Measurements from ENCODE around the gene NOL12. TPM values are rescaled to one million over a fixed set of nuclear protein-coding genes. Genes with fewer than 3 reads are reported as not detected.
A peak's percentile ranks its signal among the peaks of the same experiment; 100 is the strongest.

NOL12 gene
- total RNA-seq, 1 donor from 2014 or later = 28.2 TPM

DNA sequence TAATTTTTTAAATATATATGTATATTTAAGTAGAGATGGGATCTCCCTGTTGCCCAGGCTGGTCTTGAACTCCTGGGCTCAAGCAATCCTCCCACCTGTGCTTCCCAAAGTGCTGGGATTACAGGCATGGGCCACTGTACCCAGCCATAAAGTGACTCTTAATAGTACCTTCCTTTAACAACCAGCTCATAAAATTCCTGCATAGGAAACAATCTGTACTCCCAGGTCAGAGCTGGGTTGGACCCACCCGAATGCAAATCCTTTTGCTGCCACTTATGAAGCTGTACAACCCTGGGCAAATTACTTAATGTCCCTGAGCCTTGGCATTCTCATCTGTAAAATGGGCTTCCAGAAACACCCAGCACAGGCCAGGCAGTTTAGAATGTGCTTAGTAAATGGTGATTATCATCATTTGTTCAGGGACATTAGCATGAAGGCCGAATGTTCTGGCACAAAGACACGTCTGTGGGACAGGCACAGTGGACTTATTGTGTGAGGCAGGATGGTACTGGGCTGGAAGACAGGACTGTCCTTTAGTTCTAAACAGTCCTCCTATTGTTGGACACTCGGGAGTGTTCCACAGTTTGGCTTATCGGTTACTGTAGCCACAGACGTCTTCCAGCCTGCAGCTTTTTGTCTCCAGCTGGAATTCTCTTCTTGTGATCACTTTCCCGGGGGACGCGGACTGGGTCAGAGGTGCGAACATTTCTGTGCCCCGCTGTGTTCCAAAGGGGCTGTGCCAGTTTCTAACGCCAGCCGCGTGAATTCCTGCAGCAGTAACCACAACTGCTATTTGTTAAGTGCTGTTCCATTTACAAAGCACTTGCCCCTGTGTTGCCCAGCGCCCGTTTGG lies 21.7 kb upstream of the NOL12 start:
- Histone ChIP-seq H3K36me3 (peaks cover 0 to 11% of the 10 kb centered on the region in 2 donors), H3K9me3 (no peaks in the 10 kb centered on the region), H3K4me3 (no peak overlapping the region), H3K27me3 (no peaks in the 10 kb centered on the region), H3K4me1 (peaks cover 34% of the 10 kb centered on the region), H3K27ac (no peak overlapping the region)
- DNase-seq (ENCODE audit: extremely low spot score in 2 of 2) = no peak
- TF ChIP-seq, protein P1, sequence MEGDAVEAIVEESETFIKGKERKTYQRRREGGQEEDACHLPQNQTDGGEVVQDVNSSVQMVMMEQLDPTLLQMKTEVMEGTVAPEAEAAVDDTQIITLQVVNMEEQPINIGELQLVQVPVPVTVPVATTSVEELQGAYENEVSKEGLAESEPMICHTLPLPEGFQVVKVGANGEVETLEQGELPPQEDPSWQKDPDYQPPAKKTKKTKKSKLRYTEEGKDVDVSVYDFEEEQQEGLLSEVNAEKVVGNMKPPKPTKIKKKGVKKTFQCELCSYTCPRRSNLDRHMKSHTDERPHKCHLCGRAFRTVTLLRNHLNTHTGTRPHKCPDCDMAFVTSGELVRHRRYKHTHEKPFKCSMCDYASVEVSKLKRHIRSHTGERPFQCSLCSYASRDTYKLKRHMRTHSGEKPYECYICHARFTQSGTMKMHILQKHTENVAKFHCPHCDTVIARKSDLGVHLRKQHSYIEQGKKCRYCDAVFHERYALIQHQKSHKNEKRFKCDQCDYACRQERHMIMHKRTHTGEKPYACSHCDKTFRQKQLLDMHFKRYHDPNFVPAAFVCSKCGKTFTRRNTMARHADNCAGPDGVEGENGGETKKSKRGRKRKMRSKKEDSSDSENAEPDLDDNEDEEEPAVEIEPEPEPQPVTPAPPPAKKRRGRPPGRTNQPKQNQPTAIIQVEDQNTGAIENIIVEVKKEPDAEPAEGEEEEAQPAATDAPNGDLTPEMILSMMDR (IDR thresholded peaks at IDR 0.05) = no peak
- TF ChIP-seq POLR2AphosphoS5 (IDR thresholded peaks at IDR 0.05; ENCODE audit: insufficient read depth in 1 of 2, low read depth in 1 of 2) (no peak), POLR2A (IDR thresholded peaks at IDR 0.05) (no peak)
- intact Hi-C loops (cut with DNase I) = no loop called here

DNA sequence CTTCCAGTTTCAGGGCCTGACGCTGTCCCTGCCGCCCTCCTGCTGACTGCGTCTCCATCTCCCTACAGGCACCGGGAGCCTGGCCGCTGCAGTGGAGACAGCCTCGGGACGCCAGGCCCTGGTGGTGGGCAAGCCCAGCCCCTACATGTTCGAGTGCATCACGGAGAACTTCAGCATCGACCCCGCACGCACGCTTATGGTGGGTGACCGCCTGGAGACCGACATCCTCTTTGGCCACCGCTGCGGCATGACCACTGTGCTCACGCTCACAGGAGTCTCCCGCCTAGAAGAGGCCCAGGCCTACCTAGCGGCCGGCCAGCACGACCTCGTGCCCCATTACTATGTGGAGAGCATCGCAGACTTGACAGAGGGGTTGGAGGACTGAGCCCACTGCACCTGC lies 20.7 kb upstream of the NOL12 start:
- intact Hi-C loops (cut with DNase I) = no loop called here
- no peak overlapping the region for H3K27ac ChIP-seq
- DNase-seq (ENCODE audit: extremely low spot score in 2 of 2) = no peak
- peaks cover 24% of the 10 kb centered on the region for H3K4me1 ChIP-seq
- no peak overlapping the region for H3K4me3 ChIP-seq
- H3K36me3 ChIP-seq = peaks cover 0 to 11% of the 10 kb centered on the region in 2 donors
- no peaks in the 10 kb centered on the region for H3K27me3 ChIP-seq
- TF ChIP-seq, protein P1 (IDR thresholded peaks at IDR 0.05) = no peak
- TF ChIP-seq POLR2AphosphoS5 (IDR thresholded peaks at IDR 0.05; ENCODE audit: insufficient read depth in 1 of 2, low read depth in 1 of 2) (no peak), POLR2A (IDR thresholded peaks at IDR 0.05) (no peak)
- no peaks in the 10 kb centered on the region for H3K9me3 ChIP-seq

DNA sequence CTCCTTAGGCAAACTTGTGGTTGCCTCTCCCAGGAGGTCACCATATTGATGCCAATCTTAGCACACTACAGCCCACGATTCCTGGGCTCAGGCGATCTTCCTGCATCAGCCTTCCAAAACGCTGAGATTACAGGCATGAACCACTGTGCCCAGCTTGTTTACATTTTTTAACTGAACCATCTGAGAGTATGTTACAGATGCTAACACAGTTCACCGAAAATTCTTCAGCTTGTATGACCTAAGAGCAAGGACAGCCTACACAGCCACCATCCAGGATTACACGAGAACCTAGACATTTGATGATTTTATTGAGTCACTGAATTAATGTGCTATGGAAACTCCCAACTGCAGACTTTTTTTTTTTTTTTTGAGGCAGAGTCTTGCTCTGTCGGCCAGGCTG lies 16.6 kb upstream of the NOL12 start:
- H3K36me3 ChIP-seq = peaks cover 0 to 11% of the 10 kb centered on the region in 2 donors
- intact Hi-C loops (cut with DNase I) = no loop called here
- peaks cover 19% of the 10 kb centered on the region for H3K4me1 ChIP-seq
- H3K9me3 ChIP-seq = no peaks in the 10 kb centered on the region
- H3K4me3 ChIP-seq = no peak overlapping the region
- TF ChIP-seq, protein P1 (IDR thresholded peaks at IDR 0.05) = no peak
- TF ChIP-seq POLR2A (IDR thresholded peaks at IDR 0.05) = no peak
- TF ChIP-seq POLR2AphosphoS5 (IDR thresholded peaks at IDR 0.05; ENCODE audit: insufficient read depth in 1 of 2, low read depth in 1 of 2) = no peak
- no peaks in the 10 kb centered on the region for H3K27me3 ChIP-seq
- DNase-seq (ENCODE audit: extremely low spot score in 2 of 2) = no peak
- peak overlapping the region; percentile 28 for H3K27ac ChIP-seq

DNA sequence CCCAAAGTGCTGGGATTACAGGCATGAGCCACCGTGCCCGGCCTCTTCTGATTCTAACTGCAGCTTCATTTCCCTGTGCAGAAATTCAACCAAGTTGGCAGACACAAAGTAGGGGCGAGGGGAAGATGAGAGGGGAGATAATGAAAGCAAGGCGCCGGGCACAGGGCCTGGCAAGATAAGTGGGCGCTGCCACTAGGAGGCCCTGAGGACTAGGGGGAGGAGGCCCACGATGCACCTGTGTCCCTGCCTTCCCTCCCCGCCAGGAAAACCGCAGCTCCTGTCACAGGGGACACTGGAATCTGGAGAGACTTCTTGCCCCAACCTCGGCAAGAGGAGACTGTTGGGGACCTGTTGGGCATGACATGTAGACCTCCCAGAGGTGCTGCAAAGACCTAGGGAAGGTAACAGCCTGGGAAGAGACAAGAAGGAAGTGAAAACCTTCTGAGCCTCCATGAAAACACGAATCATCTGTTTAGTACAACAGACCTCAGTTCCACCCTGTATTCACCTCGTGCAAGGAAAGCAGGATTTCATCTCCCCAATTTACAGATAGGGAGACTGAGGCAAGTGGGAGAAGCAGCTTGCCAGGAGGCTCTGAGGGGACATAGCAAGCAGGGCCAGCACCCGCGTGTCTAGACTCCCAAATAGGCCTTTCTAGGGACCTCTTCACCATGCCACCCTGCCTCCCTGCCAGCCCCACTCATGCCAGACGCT lies 13.8 kb upstream of the NOL12 start:
- TF ChIP-seq, protein P1 (IDR thresholded peaks at IDR 0.05) = no peak
- TF ChIP-seq POLR2A (IDR thresholded peaks at IDR 0.05) = no peak
- TF ChIP-seq POLR2AphosphoS5 (IDR thresholded peaks at IDR 0.05; ENCODE audit: insufficient read depth in 1 of 2, low read depth in 1 of 2) = no peak
- Histone ChIP-seq H3K9me3 (no peaks in the 10 kb centered on the region), H3K4me3 (no peak overlapping the region), H3K27ac (peak overlapping the region; percentile 98), H3K4me1 (peaks cover 45% of the 10 kb centered on the region), H3K27me3 (no peaks in the 10 kb centered on the region), H3K36me3 (no peaks in the 10 kb centered on the region)
- DNase-seq (ENCODE audit: extremely low spot score in 2 of 2) = no peak
- intact Hi-C loops (cut with DNase I) = loop anchor here (5.0 kb wide), 1 partner anchor 40 kb away; no protein-coding TSS in a partner anchor
